Hepatocyte (in vitro differentiated cells): ENCODE results near the gene WDPCP. TPM values are rescaled to one million over a fixed set of nuclear protein-coding genes. Genes with fewer than 3 reads are reported as not detected.
A peak's percentile ranks its signal among the peaks of the same experiment; 100 is the strongest.
"Not testable (repeated sequence)": the region's sequence is repeated elsewhere in the genome, so short reads cannot be mapped to it uniquely, and the experiment has no call there.

ENCODE experiments used
- DNase-seq: peaks from one replicate; pipeline ENCODE4 v3.0.0-alpha.2; 2016; ENCODE audit warnings: low spot score
- H2AFZ ChIP-seq: fragments of 200-600 bp; sonication (generic); 2 replicates; pipeline ENCODE4 v1.6.0; 2016; ENCODE audit warnings: antibody characterized with exemption, mild to moderate bottlenecking
- H3K27ac ChIP-seq: fragments of 200-600 bp; sonication (generic); 2 replicates; pipeline ENCODE4 v1.5.1; 2016; ENCODE audit warnings: mild to moderate bottlenecking
- H3K27me3 ChIP-seq: fragments of 200-600 bp; sonication (generic); 2 replicates; pipeline ENCODE4 v1.6.1; 2016
- H3K36me3 ChIP-seq: fragments of 200-600 bp; sonication (generic); replicated peaks from 2 replicates; pipeline ENCODE4 v1.5.1; 2016; ENCODE audit warnings: low read depth; ENCODE audit not compliant: insufficient read depth
- H3K4me1 ChIP-seq: fragments of 200-600 bp; sonication (generic); 2 replicates; pipeline ENCODE4 v1.5.1; 2016; ENCODE audit warnings: mild to moderate bottlenecking, moderate library complexity; ENCODE audit not compliant: insufficient read depth
- H3K4me2 ChIP-seq: fragments of 200-600 bp; sonication (generic); 2 replicates; pipeline ENCODE4 v1.6.0; 2016
- H3K4me3 ChIP-seq: fragments of 200-600 bp; sonication (generic); 2 replicates; pipeline ENCODE4 v1.5.1; 2016; ENCODE audit warnings: mild to moderate bottlenecking
- H3K79me2 ChIP-seq: fragments of 200-600 bp; sonication (generic); 2 replicates; pipeline ENCODE4 v1.6.0; 2017; ENCODE audit warnings: mild to moderate bottlenecking
- H3K9me2 ChIP-seq: fragments of 200-600 bp; sonication (generic); replicated peaks from 2 replicates; pipeline ENCODE4 v1.6.0; 2017; ENCODE audit warnings: mild to moderate bottlenecking; ENCODE audit not compliant: insufficient read depth
- H3K9me3 ChIP-seq: fragments of 200-600 bp; sonication (generic); 2 replicates; pipeline ENCODE4 v1.5.1; 2016; ENCODE audit warnings: low read depth, mild to moderate bottlenecking
- H4K20me1 ChIP-seq: fragments of 200-600 bp; sonication (generic); 2 replicates; pipeline ENCODE4 v1.6.0; 2016; ENCODE audit warnings: mild to moderate bottlenecking; ENCODE audit not compliant: insufficient read depth, poor library complexity, severe bottlenecking
- EZH2 ChIP-seq: fragments of 200-600 bp; sonication (generic); IDR thresholded peaks from 2 replicates; pipeline ENCODE4 v1.6.1; 2016; ENCODE audit warnings: antibody characterized with exemption, mild to moderate bottlenecking, borderline replicate concordance
- EZH2phosphoT487 ChIP-seq: fragments of 200-600 bp; sonication (generic); IDR thresholded peaks from one replicate; pipeline ENCODE4 v1.6.1; 2018; ENCODE audit warnings: antibody characterized with exemption, mild to moderate bottlenecking, low read depth, moderate library complexity; ENCODE audit not compliant: unreplicated experiment, severe bottlenecking
- WGBS: methylation state at CpG from one replicate; pipeline ENCODE4 v1.1.6; 2016; ENCODE audit warnings: low lambda C conversion rate; ENCODE audit errors: missing lambda C conversion rate; 5-methylcytosine and 5-hydroxymethylcytosine counted together
- polyA plus RNA-seq: library from polyadenylated mRNA; unstranded; fragments of >200 nt; fragmentation: Nextera tagmentation; extraction: Ambion mirVana; gene quantifications from 2 replicates; pipeline ENCODE4 v1.2.1, GENCODE V29; 2016
- total RNA-seq: library from RNA; depleted of rRNA; stranded (reverse); fragments of >200 nt; gene quantifications from 2 replicates; pipeline ENCODE4 v1.2.3, GENCODE V29; 2014
- TF ChIP-seq, protein P1 (sequence below): fragments of 200-600 bp; sonication (generic); IDR thresholded peaks from 2 replicates; pipeline ENCODE4 v1.5.1; 2016; ENCODE audit warnings: antibody characterized with exemption, mild to moderate bottlenecking; ENCODE audit not compliant: poor library complexity

Gene WDPCP
- total and polyA plus RNA-seq, 2 experiments from 2014 or later: 4.9 to 12.8 TPM

- H3K27ac ChIP-seq: peak overlapping the region; percentile 92
- no peaks in the 10 kb centered on the region for H3K36me3 ChIP-seq
- H3K79me2 ChIP-seq: no peaks in the 10 kb centered on the region
- peaks cover 6% of the 10 kb centered on the region for H3K4me1 ChIP-seq
- H2AFZ ChIP-seq: no peak overlapping the region
- H3K9me3 ChIP-seq: no peaks in the 10 kb centered on the region
- H3K9me2 ChIP-seq: no peaks in the 10 kb centered on the region
- H4K20me1 ChIP-seq: no peaks in the 10 kb centered on the region
- no peaks in the 10 kb centered on the region for H3K27me3 ChIP-seq
- 65% methylated on average over 2 of the region's 2 CpGs for WGBS
- no peak overlapping the region for H3K4me2 ChIP-seq
- DNase-seq: no peak
- H3K4me3 ChIP-seq: no peak overlapping the region
- TF ChIP-seq EZH2 (no peak), EZH2phosphoT487 (no peak)
- TF ChIP-seq, protein P1, sequence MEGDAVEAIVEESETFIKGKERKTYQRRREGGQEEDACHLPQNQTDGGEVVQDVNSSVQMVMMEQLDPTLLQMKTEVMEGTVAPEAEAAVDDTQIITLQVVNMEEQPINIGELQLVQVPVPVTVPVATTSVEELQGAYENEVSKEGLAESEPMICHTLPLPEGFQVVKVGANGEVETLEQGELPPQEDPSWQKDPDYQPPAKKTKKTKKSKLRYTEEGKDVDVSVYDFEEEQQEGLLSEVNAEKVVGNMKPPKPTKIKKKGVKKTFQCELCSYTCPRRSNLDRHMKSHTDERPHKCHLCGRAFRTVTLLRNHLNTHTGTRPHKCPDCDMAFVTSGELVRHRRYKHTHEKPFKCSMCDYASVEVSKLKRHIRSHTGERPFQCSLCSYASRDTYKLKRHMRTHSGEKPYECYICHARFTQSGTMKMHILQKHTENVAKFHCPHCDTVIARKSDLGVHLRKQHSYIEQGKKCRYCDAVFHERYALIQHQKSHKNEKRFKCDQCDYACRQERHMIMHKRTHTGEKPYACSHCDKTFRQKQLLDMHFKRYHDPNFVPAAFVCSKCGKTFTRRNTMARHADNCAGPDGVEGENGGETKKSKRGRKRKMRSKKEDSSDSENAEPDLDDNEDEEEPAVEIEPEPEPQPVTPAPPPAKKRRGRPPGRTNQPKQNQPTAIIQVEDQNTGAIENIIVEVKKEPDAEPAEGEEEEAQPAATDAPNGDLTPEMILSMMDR: no peak
Observed at GRCh38 chr2:63613391-63613901, 25.2 kb upstream of the WDPCP start.

GRCh38 chr2:63610525-63610924, 22.2 kb upstream of the WDPCP start:
- Histone ChIP-seq H3K4me3 (no peak overlapping the region), H3K27ac (no peak overlapping the region), H3K9me2 (no peaks in the 10 kb centered on the region), H3K9me3 (no peaks in the 10 kb centered on the region), H4K20me1 (no peaks in the 10 kb centered on the region), H3K36me3 (no peaks in the 10 kb centered on the region), H3K79me2 (no peaks in the 10 kb centered on the region), H3K27me3 (no peaks in the 10 kb centered on the region), H3K4me2 (no peak overlapping the region), H2AFZ (no peak overlapping the region), H3K4me1 (peaks cover 4% of the 10 kb centered on the region)
- TF ChIP-seq, protein P1: no peak
- TF ChIP-seq EZH2 (no peak), EZH2phosphoT487 (no peak)
- 99% methylated on average over 4 of the region's 4 CpGs for WGBS
- DNase-seq: no peak

DNA sequence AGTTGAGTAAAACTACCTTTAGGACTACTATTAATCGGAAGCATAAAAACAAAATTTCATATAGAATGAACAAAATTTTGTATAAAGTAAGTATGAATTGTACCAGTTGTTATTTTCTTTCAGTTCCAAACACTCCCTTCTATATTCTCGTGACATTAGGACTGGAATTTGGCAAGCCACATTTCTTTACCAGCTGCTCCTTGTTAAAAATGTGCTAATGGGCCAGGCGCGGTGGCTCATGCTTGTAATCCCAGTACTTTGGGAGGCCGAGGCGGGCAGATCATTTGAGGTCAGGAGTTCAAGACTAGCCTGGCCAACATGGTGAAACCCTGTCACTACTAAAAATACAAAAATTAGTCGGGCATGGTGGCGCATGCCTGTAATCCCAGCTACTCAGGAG, 20.6 kb upstream of the WDPCP start:
- H3K79me2 ChIP-seq, H3K4me1 ChIP-seq, H2AFZ ChIP-seq, H3K4me3 ChIP-seq, H4K20me1 ChIP-seq, H3K27ac ChIP-seq, H3K9me2 ChIP-seq, H3K27me3 ChIP-seq, H3K4me2 ChIP-seq, H3K9me3 ChIP-seq, H3K36me3 ChIP-seq, DNase-seq: not testable (repeated sequence)
- 66% methylated on average over 8 of the region's 8 CpGs for WGBS

GRCh38 chr2:63604666-63605065, 16.4 kb upstream of the WDPCP start:
- Histone ChIP-seq H3K27ac (no peak overlapping the region), H3K4me2 (no peak overlapping the region), H4K20me1 (no peaks in the 10 kb centered on the region), H3K4me3 (no peak overlapping the region), H3K27me3 (no peaks in the 10 kb centered on the region), H3K9me2 (no peaks in the 10 kb centered on the region), H3K4me1 (no peaks in the 10 kb centered on the region), H3K36me3 (no peaks in the 10 kb centered on the region), H3K79me2 (no peaks in the 10 kb centered on the region), H2AFZ (no peak overlapping the region), H3K9me3 (no peaks in the 10 kb centered on the region)
- WGBS: 83% methylated on average over 4 of the region's 4 CpGs
- DNase-seq: no peak
- TF ChIP-seq EZH2phosphoT487 (no peak), EZH2 (no peak)
- TF ChIP-seq, protein P1: no peak
